Stimulated activated CD4-positive, alpha-beta T cell treated with anti-CD3 and anti-CD28 coated beads, TNF-alpha, amount 100 ng/mL, for 48 hours (primary cell): Measurements from ENCODE around the gene JAM2.

Experiments used
- DNase-seq, 3 donors: peaks; one replicate each; pipeline ENCODE4 v3.0.0-alpha.2; 2020; ENCODE audit warnings: low read depth in 3 of 3

JAM2 gene

DNA sequence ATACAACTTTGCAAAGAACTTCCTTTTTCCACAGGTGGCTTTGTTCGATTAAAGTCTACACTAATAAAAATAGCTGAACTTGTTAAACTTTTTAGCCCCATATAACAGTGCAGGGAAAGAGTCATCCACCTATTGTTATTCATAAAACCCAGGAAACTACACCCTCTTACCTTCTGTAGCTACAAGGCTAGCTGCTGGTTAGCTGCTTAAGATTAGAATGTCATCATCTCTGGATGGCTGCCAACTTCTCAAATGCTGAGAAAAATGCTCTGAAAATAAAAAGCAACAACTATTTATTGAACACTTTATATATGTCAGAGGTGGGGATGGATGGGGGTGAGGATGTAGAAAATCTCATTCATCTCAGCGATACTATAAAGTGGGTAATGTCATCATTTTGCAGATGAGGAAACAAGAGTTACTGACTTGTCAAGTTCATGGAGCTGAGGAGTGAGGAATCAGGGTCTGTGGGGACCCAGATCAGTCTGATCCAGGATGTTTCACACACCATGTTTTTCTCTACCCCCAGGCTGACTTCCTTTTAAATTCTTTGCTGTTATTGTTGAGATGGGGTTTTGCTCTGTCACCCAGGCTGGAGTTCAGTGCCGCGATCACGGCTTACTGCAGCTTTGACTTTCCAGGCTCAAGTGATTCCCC is 78.6 kb downstream of the JAM2 start:
- no peak for DNase-seq

- DNase-seq, result no peak
These were observed 82.9 kb downstream of the JAM2 start for GRCh38 chr21:25721987-25722386.

- DNase-seq, result no peak
These were observed 83.6 kb downstream of the JAM2 start for GRCh38 chr21:25722631-25723030.

- DNase-seq, result no peak
These were observed 93.2 kb downstream of the JAM2 start for GRCh38 chr21:25732091-25732760.

DNA sequence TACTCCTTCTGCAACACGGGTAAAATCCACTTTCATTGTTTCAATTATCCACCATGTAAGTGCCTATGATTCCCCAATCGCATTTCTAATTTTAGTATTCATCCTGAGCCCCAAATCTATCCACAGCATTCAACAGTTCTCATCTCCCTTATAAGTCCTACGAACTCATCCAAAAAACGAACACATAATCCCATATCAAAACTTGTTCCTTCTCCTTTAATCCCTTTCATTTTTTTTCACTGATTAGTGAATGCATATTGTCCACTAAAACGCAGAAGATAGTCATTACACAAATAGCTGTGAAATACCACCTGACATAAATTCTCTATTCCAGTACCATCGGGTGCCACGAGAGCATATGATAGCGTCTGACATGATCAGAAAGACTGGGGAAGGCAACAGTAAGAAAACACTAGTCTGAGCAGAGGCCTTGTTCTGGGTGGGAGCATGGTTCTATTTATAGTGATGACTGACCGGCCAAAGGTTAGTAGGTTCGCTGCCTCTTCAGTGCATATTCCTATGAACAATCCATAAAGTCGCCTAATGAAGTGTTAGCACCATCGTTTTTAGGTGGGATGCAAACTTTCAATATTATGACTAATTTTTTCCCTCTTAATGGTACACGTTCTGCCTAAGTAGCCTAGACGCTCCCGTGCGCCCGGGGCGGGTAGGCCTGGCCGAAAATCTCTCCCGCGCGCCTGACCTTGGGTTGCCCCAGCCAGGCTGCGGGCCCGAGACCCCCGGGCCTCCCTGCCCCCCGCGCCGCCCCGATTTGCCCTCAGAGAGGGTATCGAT is 95.0 kb downstream of the JAM2 start:
- peak in 2 of 3 donors; percentile 1 to 3 for DNase-seq

DNA sequence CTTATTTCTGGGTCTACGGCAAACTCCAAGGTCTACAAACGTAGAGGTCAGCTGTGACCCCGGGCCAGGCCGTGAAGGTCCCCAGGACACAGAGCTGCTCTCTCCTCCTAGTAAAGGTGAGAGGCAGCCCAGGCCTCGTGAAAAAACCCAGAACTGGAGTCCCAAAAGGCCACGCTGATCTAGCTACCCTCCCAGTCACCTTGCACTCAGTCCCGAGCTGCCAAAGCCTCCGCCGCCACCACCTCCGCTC is 95.5 kb downstream of the JAM2 start:
- DNase-seq, result no peak

DNA sequence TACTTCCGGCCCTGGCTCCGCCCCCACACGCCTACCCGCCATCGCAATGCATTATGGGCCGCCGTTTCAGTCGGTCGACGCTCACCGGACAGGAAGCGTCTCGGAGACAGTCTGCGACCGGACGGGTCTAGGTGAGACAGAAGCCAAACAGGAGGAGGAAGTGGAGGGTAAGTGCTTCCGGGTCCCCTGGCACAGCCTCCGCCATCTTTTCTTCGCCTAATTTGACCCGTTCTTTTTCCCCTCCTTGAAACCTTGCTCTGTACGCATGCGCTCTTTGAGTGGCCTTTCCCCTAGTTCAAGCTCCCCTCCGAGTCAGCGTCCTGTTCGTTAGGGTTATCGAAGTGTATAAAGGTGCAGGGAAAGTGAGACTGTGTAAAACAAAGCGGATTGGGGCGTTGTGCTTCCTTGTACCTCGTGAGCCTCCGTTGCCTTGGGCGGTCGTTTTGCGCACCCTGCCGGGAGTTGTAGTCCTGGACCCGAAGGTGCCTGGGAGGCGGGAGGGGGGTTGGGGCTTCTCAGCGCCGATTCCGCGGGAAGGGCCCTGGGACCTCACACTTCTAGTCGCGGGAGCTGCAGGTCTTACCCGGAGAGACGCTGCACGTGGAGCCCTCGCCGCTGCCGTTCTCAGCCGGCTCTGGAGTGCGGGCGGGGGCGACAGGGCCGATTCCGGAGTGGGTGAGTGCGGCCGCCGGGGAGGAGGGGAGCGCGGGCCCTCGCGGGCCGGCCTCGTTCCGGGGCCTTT is 96.0 kb downstream of the JAM2 start, which contains the start of the genes ATP5PF and GABPA:
TSS of gene ATP5PF (minus strand) at position 1 of the 742 bp plus-strand sequence. CDS start 5,110 bp downstream, outside the sequence.
TSS of gene GABPA (plus strand) at position 69 of the 742 bp plus-strand sequence. CDS start 6,627 bp downstream, outside the sequence.
- peak; percentile 92 to 96 (median 93) for DNase-seq

DNA sequence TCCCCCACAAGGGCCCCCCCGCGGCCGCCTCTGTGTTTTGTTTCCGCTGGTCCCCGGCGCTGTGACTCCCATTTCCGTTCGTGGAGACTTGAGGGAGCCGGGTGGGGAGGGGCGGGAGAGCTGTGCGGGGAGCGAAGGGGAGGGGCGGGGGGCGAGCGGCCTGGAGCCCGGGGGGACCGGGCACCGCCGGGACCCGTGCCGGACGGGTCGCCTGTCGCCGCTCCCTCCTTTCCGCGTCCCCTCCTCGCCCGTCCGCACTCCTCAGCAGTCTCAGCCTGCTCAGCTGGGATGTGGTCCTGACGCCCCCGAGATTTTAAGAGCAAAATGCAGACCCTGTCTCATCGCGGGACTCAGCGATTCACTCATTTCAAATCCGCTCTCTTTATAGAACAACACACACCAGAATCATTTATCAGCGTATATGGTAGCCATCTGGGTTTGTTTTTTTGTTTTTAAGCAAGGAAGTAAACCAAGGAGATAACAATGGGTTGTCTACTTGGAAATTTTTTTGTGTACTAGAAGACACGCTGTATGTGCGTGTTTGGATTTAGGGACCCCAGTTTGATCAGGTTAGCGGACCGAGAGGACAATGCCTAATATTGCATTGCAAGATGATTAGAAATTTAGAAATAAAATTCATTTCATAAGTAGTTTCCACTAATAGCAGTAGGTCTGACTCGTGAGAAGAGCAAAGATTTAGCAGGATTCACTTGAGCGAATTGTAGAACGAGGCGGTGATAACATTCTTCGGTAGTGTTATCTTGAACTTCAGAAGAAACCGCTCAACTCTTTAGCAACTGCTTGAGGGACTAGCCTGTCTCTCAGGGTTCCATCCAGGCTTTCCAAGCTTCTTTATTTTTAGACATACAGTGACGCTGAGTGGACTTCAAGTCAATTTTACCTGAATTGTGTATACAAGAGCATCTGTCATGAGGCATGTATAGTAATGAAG is 96.9 kb downstream of the JAM2 start:
- peak; percentile 61 to 75 (median 61) for DNase-seq

GRCh38 chr21:25737421-25737820 is 98.4 kb downstream of the JAM2 start:
- no peak for DNase-seq

GRCh38 chr21:25742900-25743299 is 103.8 kb downstream of the JAM2 start:
- DNase-seq, result no peak

DNA sequence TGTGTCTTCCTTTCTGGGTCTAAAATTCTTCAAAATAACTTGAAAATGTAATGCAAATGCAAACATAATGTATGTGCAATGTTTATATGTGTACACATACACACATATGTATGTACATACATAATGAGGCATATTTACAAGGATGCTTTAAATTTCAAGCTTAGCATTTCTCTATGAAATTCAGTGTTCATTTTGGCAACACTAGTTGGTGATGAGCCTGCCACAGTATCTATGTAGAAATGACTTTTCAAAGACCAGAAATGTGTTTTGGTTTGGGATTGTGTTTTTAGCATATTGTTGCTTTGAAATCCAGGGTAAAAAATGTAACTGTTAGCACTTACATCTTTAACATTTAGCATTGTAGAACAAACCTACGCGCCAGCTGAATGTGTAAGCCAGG is 105.8 kb downstream of the JAM2 start:
- no peak for DNase-seq

DNA sequence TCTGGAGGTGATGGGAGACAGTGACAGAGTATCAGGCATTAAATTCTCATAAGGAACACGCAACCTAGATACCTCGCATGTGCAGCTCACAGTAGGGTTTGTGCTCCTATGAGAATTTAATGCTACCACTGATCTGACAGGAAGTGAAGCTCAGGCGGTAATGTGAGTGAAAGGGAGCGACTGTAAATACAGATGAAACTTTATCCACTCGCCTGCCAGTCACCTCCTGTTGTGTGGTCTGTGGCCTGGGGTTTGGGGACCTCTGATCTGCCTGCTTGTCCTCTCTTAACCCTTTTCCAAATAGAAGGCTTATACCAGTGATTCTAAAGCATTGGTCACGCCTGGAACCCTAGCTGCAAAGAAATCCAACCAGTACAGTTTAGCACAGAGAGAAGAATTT is 111.0 kb downstream of the JAM2 start:
- DNase-seq, result no peak

- no peak for DNase-seq
These were observed 113.4 kb downstream of the JAM2 start for GRCh38 chr21:25752416-25752815.

DNA sequence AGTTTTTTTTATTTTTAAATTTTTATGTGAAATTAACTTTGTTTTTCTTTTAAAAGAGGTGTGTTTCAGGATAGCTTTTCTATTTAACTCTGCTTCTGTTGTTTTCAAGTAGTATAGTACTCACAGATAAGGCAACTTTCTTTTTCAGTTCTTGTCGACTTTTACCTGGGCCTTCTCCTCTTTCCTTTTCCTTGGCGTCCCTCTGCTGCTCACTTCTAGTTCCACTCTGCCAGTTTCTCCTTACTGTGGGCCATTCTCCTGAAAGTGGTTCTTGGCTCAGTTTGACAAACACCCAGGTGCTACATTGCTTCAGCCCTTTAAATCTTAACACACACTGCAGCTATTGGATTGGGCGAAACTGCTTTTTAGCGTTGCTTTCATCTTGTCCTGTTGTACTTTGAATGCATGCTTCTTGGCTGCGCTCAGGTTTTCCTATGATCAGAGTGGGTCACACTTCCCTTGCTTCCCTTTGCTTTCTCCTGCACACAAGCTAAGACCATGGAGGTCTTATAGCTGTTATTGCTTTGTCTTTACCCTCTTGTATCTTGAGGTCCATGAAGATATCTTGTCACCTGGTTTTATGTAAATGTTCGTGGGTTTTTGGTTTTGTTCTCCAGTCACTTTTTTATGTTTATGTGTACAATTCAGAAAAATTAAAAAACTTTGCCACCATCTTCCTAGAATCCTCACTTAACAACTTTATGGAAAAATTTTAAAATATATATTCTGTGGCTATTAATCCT is 117.3 kb downstream of the JAM2 start:
- DNase-seq, result no peak

DNA sequence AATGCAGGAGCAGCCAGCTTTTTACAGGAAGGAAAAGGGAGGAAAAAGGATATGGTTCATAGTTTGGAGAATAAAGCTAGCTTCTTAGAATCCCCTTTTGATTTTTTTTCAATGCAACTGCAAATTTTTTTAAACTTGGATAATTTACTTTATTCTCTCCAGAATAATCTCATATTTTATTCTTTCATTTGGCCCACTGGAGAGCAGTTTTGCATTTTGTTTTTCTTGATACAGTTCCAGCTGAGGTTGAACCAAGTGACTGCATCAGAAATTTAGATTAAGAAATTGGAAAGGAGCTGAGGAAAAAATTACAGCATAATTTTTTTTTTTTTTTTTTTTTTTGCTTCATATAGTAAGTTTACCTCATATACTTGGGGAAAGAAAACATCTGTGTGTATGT is 118.5 kb downstream of the JAM2 start:
- DNase-seq, result no peak

DNA sequence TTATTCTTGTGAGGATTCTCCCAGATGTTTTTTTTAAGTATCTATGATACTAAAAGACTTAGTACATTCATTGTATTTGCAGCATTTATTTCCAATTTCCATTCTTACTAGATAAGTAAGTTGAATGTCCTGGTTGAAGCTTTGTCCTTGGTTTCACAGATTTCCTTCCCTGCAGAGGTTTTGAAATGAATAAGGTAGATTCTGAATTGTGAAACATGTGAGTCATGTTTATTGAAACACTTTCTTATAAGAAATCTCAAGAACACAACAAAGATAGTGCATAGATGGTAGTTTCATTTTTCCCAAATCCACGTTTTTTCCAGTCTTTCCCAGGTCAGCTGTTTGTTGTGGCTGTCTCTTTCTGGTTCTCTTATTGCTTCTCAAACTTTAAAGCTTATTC is 120.5 kb downstream of the JAM2 start:
- no peak for DNase-seq

DNA sequence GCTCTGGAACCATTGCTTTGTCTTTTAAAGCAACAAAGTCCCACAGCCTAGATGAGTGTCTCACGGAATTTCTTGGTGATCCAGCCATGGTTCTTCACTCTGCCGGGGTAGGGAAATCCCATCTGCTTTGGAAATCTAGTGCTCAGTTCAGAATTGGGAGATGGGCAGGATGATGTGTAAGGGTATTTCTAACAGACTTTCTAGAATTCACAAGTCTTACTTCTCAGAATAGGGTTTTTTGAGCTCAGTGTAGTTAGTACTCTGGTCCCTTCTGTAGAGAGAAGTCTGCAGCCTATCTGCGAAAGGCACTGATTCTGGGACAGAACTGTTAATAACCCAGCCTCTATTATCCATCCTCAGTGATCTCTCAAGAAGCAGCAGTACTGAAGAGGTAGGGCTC is 121.0 kb downstream of the JAM2 start:
- DNase-seq, result no peak

DNA sequence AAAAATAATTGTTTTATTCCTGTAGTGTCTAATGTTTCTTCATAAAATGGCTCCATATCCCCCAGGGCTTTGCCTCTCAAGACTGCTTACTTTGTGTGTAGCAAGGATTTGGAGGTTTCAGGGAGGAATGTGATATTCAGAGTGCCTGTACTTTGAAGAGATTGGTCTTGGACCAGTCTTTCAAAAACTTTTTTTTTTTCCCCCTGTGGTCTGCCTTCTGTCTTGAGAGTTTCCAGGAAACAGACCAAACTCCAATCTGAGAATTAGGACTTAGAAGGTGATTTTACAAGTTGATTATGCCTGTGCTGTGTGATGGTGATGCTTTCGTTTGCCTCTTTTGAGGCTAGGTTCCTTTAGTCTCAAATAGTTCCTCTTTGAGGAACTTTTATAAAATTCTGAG is 121.6 kb downstream of the JAM2 start:
- no peak for DNase-seq

GRCh38 chr21:25764065-25764464 is 125.0 kb downstream of the JAM2 start:
- DNase-seq, result no peak
